Measurements from ENCODE around the gene CAMKK2.
"Not testable (repeated sequence)": the region's sequence is repeated elsewhere in the genome, so short reads cannot be mapped to it uniquely, and the experiment has no call there.

Gene CAMKK2

GRCh38 chr12:121280531-121280930 lies 16.0 kb downstream of the CAMKK2 start:
- DNase-seq (ENCODE audit: low read depth in 4 of 4, low spot score in 1 of 4) = not testable (repeated sequence)

DNA sequence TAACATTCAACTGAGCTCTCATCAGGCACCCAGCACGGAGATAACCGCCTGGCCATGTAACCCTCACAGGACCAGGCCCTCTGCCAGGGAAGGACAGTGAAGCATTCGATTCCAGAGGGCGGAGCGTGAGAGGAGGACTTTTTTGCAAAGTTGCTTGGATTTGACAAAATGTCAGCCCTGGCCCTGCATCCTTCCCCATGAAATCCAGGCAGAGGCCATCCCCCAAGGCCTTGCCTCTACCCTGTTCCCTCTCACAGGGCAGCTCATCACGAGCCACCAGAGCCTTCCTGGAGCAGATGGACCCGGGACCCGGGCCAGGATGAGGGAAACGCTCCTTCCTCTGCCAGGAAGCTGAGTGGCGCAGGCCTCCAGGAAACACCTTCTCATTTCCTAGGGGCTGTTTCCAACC lies 17.0 kb downstream of the CAMKK2 start:
- DNase-seq (ENCODE audit: low read depth in 4 of 4, low spot score in 1 of 4) = no peak

DNA sequence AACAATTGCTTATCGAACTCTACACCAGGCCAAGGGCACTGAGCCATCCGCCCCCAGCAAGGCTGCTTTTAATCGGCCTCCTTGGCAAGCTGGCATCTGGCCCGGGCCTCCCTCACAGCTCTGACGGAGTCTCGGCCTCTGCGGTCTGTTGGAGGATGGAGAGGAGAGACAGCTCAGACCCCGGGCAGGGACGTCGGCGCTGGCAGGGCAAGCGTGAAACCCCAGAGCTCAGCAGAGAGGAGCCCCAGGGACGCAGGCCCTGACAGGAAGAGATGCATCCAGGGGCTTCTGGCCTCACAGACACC lies 17.5 kb downstream of the CAMKK2 start:
- no peak for DNase-seq (ENCODE audit: low read depth in 4 of 4, low spot score in 1 of 4)

DNA sequence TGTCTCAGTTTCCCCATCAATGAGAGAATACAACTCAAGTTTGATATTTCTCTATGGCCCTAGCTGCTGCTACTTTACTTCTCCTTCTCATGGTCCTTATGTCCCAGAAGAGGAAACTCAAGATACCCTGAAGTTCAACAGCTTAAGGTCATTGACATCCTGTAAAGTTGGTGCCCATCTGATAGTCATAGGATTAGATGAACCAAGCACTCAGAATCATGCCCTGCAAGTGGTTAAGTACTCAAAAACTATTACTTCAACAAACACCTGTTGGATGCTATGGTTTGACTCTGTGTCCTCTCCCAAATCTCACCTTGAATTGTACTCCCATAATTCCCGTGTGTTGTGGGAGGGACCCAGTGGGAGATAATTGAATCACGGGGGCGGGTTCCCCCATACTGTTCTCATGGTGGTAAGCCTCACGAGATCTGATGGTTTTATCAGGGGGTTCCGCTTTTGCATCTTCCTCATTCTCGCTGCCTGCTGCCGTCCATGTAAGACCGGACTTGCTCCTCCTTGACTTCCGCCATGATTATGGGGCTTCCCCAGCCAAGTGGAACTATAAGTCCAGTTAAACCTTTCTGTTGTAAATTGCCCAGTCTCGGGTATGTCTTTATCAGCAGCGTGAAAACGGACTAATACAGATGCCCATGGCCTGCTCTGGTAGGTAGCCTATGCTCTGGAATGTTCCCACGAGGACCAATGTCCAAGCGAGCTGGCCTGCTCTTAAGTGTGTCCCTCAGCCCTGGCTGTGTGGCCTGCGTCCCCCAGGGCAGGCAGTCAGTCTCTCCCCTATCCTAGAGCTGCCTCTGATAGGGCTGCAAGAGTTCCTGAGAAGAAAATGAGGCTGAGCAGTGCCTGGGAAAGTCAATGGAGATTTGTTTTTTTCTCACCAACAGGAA lies 18.1 kb downstream of the CAMKK2 start:
- no peak for DNase-seq (ENCODE audit: low read depth in 4 of 4, low spot score in 1 of 4)

DNA sequence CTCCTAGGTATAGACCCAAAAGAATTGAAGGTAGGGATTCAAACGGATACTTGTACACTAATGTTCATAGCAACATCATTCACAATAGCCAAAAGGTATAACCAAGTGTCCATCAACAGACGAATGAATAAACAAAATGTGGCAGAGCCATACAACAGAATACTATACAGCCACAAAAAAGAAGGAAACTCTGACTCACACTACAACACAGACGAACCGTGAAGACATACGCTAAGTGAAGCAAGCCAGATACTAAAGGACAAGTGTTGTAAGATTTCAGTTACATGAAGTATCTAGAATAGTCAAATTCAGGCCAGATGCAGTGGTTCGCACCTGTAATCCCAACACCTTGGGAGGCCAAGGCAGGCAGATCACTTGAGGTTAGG lies 19.1 kb downstream of the CAMKK2 start:
- no peak for DNase-seq (ENCODE audit: low read depth in 4 of 4, low spot score in 1 of 4)

- DNase-seq (ENCODE audit: low read depth in 4 of 4, low spot score in 1 of 4) = no peak
Measured at GRCh38 chr12:121274036-121274763, 22.3 kb downstream of the CAMKK2 start.

DNA sequence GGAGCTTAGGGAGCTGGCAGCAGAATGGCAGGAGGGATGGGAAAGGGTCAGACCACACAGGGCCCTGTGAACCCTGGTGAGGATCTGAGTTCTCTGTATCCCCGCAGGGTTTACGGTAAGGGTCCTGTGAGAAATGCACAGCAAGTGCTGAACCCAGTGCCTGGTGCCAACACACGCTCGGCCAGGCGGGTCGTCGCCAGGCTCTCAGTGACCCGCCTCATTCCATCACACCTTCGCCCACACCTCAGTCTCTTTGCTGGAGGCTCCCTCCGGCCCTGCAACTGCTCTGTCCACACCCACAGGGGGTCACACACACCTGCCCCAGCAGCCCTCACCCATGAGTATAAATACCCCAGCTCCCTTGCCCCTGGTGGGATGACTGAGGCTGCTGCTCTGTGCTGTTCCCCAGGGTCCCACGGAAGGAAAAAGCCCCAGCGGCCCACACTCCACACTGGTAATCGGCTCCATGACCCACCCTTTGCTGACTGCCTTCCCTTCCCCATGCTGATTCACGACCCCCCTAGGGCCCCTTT lies 23.1 kb downstream of the CAMKK2 start:
- DNase-seq (ENCODE audit: low read depth in 4 of 4, low spot score in 1 of 4) = no peak

- DNase-seq (ENCODE audit: low read depth in 4 of 4, low spot score in 1 of 4) = no peak
Measured at GRCh38 chr12:121267822-121268221, 28.7 kb downstream of the CAMKK2 start.

DNA sequence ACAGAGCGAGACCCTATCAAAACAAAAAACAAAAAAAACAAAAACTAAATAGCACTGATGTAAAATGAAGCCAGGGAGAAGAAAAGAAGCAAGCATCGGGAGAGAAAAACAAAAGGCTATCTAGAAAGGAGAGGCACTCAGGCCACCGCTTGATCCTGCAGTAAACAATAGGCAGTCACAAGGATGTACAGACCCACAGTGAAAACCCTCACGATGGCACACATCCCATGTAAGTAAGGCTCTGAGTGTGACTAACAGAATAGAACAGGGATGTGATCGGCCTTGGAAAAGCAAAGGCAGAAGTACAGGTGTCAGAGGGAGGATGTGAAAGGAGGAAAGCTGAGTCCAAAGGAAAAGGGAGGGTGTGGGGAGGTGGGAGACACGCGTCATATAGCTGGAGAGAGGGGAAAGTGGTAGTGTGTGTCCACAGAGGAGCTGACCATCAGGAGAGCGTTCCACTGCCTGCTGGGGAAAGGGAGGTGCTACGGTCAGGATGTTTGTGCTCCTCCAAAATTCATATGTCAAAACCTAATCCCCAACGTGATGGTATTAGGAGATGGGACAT lies 31.5 kb downstream of the CAMKK2 start:
- no peak for DNase-seq (ENCODE audit: low read depth in 4 of 4, low spot score in 1 of 4)

DNA sequence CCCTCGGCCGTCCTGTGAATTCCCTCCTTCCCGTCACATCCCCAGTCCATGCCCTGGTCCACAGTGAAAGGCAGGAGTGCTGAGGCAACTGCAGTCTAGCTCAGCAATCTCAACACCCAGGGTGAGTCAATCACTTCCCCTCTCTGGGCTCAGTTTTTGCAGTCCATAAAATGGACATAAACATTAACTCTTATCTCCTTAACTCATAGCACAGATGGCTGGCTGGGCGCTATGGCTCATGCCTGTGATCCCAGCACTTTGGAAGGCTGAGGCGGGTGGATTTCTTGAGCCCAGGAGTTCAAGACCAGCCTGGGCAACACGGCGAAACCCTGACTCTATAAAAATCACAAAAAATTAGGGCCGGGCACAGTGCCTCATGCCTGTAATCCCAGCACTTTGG lies 32.4 kb downstream of the CAMKK2 start:
- DNase-seq (ENCODE audit: low read depth in 4 of 4, low spot score in 1 of 4) = no peak

GRCh38 chr12:121263206-121263935 lies 33.1 kb downstream of the CAMKK2 start:
- no peak for DNase-seq (ENCODE audit: low read depth in 4 of 4, low spot score in 1 of 4)

- no peak for DNase-seq (ENCODE audit: low read depth in 4 of 4, low spot score in 1 of 4)
Measured at GRCh38 chr12:121261398-121261797, 35.1 kb downstream of the CAMKK2 start.

DNA sequence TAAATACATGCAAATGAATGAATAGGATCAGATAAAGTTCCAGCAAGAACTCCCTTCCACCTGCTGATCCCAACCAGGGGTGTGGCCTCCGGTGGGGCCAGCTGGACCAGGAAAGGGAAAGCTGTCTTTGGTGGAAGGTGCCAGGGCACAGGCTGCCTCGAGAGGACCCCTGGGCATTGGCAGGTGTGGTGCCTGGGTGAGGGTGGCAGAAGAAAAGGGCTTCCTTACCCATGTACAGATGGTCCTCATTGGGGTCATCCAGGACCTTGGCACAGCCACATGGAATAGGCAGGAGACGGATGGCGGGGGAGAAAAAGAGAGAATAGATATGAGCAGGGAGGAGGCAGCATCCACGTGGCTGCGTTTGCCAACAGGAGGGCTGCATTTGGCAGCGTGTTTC lies 36.4 kb downstream of the CAMKK2 start:
- DNase-seq (ENCODE audit: low read depth in 4 of 4, low spot score in 1 of 4) = no peak

DNA sequence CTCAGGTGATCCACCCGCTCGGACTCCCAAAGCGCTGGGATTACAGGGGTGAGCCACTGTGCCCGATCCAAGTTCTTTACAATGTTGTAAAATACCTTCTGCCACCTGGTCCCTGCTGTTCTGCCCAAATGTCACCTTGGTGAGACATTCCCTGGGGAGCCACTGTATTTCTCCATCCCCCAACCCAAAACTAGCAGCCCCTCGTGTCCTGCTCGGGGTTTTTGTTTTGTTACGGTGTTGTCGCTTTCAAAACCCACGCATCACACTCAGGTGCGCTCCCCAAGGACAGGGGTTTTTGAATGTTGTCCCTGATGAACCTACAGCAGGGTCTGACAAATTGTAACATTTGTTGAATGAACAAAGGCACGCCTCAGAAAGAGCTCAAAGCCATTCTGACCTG lies 37.4 kb downstream of the CAMKK2 start:
- DNase-seq (ENCODE audit: low read depth in 4 of 4, low spot score in 1 of 4) = no peak

DNA sequence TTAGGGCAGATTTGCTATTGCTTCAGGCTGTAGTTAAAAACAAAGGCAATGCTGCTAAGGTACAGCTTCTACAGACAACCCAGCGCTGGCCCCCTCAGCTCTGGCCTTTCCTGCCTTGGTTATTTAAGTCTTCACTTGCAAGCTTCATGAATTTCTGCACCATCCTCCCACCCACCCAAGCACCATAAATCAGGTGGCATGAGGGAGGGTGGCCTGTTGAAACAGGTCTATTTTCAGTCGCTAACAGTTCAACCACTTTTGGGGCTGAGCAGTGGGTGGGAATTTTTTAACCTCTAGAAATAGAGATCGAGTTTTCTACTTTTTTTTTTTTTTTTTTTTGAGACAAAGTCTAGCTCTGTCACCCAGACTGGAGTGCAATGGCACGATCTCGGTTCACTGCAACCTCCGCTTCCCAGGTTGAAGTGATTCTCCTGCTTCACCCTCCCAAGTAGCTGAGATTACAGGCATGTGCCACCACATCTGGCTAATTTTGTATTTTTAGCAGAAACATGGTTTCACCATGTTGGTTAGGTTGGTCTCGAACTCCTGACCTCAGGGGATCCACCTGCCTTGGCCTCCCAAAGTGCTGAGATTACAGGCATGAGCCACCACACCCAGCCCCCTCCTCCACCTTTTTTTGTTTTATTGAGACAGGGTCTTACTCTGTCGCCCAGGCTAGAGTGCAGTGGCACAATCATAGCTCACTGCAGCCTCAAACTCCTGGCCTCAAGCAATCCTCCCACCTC lies 38.6 kb downstream of the CAMKK2 start:
- DNase-seq (ENCODE audit: low read depth in 4 of 4, low spot score in 1 of 4) = not testable (repeated sequence)

- DNase-seq (ENCODE audit: low read depth in 4 of 4, low spot score in 1 of 4) = no peak
Measured at GRCh38 chr12:121255433-121255832, 41.1 kb downstream of the CAMKK2 start.

- no peak for DNase-seq (ENCODE audit: low read depth in 4 of 4, low spot score in 1 of 4)
Measured at GRCh38 chr12:121253638-121254335, 42.7 kb downstream of the CAMKK2 start.

DNA sequence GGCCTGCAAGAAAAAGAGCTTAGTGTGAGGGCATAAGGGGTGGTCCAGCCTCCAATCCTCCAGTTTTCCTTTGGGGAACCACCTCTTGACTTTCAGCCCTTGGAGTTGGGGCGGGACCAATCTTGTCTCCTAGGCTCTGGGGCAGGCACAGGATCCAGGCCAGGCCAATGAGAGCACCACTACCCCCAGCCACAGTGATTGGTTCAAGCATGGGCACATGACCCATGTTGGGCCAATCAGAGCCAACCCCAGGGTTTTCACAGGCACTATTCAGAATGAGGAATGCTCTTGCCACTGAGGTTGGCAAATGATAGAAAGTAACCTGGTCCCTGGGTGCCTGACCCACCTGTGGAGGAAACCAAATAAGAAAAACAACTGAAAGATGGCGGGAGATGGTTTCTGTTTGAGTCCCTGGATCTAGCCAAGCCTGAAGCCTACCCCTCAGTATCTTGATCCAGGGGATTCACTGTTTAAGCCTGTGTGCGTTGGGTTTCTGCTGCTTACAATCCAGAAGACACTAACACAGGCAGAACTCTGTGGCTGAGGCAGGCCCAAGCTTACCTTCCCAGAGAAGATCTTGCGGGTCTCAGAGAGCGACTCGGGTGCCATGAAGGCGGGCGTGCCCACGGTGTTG lies 43.7 kb downstream of the CAMKK2 start:
- no peak for DNase-seq (ENCODE audit: low read depth in 4 of 4, low spot score in 1 of 4)

DNA sequence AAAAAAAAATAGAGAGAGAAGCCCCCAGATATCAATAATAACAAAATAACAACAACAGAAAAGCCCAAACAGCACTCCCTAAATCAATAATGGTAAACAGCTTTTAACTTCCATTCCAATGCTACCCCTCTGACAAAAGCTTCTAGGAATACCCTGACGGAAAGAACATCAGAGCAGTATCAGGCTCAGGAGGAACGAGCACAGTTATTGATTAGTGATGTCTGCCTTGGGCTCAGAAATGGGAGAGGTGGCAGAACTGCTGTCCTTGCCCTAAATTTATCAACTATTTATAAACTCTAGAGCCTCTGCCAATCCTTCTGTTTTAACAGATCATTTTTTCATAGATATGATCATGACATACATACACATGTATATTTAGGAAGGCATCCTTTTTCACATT lies 44.7 kb downstream of the CAMKK2 start:
- DNase-seq (ENCODE audit: low read depth in 4 of 4, low spot score in 1 of 4) = no peak

GRCh38 chr12:121250359-121250758 lies 46.1 kb downstream of the CAMKK2 start:
- no peak for DNase-seq (ENCODE audit: low read depth in 4 of 4, low spot score in 1 of 4)
